ENCODE results near the gene VARS1.
A peak's percentile ranks its signal among the peaks of the same experiment; 100 is the strongest.
"Not testable (repeated sequence)": the region's sequence is repeated elsewhere in the genome, so short reads cannot be mapped to it uniquely, and the experiment has no call there.

The VARS1 gene

DNA sequence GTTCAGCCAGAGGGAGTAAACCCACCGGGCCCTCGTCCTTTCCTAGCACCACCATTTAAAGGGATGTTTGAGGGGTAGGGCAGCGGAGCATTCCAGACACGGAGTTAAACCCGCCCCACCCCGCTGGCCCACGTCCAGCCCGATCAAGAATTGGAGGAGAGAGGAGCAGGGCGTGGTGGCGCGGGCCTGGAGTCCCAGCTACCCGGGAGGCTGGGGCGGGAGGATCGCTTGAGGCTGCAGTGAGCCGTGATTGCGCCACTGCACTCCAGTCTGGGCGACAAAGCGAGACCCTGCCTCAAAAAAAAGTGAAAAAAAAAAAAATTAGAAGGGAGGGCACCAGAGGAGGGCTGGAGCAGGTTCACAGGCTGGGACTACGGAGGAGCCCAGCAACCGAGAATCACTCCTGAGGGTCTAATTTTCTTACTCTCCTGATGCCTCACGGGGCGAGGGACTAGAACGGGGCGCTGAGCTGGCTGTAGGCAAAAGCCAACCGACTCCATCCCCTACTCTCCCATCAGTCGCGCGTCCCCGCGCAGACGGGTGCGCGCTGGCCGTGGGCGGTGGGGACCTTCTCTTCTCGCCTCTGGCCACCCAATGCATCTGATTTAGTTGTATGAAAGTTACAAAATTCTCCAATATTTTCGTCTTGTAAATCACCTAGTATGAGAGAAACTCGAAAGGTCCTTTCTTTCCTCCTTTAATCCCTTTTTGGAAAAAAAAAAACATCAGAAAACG lies 25.9 kb upstream of the VARS1 start:
- peak; percentile 6 for DNase-seq

DNA sequence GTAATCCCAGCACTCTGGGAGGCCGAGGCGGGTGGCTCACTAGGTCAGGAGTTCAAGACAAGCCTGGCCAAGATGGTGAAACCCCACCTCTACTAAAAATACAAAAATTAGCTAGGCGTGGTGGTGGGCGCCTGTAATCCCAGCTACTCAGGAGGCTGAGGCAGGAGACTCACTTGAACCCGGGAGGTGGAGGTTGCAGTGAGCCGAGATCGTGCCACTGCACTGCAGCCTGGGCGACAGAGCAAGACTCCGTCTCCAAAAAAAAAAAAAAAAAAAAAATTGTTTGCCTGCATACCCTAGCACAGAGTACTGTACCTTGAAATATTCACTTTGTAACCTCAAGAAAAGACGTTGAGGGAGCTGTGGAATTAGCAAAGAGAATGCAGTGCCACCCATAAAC lies 24.8 kb upstream of the VARS1 start:
- not testable (repeated sequence) for DNase-seq

DNA sequence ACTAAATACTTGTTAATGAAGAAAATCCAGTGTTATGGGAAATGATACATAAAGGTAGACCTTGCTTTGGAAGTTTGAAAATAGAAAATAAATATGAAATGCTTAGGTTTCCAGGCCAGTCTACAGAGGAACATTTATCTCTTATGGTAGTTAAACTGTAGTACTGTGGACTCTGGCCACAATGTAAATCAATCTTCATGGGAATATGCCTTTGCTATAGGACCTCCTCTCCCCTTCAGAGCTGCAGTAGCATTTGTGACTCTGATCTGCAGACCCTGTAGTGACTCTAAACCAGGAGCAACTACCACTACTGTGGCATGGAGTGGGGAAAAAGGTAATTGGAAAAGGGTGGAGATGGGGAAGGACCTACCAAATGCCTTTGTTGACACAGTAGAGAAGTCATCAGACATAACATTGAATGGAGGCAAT lies 24.3 kb upstream of the VARS1 start:
- DNase-seq, result no peak

DNA sequence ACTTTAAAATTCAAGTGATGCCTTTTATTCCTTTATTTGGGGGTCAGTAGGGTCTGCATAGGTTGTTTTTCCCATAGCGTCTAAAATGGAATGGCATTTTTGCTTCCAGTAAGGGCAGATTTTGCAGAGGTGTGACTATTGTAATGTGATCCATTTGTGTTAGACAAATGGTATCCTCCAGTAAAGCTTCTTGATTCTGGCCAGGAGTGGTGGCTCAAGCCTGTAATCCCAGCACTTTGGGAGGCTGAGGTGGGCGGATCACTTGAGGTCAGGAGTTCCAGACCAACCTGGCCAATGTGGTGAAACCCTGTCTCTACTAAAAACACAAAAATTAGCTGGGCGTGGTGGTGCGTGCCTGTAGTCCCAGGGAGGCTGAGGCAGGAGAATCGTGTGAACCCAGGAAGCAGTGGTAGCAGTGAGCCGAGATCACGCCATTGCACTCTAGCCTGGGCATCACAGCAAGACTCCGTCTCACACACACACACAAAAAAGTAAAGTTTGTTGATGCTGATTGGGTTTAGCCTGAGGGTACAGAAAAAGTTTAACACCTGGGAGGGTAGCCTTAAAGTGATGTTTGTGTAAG lies 22.5 kb upstream of the VARS1 start:
- not testable (repeated sequence) for DNase-seq

DNA sequence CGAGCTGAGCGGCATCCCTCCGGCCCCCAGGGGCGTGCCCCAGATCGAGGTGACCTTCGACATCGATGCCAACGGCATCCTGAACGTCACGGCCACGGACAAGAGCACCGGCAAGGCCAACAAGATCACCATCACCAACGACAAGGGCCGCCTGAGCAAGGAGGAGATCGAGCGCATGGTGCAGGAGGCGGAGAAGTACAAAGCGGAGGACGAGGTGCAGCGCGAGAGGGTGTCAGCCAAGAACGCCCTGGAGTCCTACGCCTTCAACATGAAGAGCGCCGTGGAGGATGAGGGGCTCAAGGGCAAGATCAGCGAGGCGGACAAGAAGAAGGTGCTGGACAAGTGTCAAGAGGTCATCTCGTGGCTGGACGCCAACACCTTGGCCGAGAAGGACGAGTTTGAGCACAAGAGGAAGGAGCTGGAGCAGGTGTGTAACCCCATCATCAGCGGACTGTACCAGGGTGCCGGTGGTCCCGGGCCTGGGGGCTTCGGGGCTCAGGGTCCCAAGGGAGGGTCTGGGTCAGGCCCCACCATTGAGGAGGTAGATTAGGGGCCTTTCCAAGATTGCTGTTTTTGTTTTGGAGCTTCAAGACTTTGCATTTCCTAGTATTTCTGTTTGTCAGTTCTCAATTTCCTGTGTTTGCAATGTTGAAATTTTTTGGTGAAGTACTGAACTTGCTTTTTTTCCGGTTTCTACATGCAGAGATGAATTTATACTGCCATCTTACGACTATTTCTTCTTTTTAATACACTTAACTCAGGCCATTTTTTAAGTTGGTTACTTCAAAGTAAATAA lies 21.8 kb upstream of the VARS1 start:
- not testable (repeated sequence) for DNase-seq

DNA sequence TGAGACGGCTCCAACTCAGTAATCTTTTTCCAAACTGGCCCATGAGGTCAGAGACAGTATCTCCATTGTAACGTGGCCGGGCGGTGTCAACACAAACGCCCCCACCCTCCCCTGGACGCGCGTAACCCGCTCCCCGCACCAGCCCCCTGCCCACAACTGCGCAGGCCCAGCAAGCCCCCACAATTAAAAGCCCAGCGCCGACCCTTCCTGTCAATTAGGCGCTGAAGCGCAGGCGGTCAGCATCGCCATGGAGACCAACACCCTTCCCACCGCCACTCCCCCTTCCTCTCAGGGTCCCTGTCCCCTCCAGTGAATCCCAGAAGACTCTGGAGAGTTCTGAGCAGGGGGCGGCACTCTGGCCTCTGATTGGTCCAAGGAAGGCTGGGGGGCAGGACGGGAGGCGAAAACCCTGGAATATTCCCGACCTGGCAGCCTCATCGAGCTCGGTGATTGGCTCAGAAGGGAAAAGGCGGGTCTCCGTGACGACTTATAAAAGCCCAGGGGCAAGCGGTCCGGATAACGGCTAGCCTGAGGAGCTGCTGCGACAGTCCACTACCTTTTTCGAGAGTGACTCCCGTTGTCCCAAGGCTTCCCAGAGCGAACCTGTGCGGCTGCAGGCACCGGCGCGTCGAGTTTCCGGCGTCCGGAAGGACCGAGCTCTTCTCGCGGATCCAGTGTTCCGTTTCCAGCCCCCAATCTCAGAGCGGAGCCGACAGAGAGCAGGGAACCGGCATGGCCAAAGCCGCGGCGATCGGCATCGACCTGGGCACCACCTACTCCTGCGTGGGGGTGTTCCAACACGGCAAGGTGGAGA lies 19.7 kb upstream of the VARS1 start, which contains the start of the genes HSPA1A and HSPA1L:
TSS of gene HSPA1A (plus strand) at position 519 of the 814 bp plus-strand sequence. CDS start at position 733, 214 bp downstream.
TSS of gene HSPA1L (minus strand) at position 259 of the 814 bp plus-strand sequence. CDS start 3,311 bp downstream, outside the sequence.
- peak; percentile 89 for DNase-seq

DNA sequence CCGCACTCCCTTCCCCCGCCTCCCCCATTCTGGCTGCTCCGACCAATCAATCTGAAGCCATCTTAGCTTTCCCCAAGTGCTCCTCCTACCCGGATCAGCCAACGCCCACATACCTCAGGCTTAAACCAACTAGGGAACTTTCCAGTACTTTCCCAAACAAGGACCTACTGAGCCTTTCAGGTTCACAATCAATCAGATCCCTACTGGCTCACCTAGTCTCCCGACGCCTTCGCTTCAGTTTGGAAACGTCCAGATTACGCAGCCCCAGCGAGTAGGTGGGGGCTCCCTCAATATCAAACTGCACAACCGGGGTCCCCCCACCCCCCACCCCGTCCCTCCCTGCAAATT lies 19.1 kb upstream of the VARS1 start:
- peak; percentile 83 for DNase-seq

DNA sequence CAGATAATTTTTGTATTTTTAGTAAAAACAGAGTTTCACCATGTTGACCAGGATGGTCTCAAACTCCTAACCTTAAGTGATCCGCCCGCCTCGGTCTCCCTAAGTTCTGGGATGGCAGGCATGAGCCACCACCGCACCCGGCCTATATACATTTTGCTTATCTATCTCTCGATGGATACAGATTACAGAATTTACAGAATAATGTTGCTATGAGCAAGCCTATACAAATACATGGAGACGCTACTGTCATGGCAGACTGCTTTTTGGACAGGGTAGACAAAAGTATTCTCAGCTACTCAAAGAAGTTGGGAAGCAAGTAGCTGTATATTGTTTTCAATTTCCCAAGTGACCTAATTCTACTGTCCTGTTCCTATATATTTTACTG lies 17.9 kb upstream of the VARS1 start:
- DNase-seq, result no peak

DNA sequence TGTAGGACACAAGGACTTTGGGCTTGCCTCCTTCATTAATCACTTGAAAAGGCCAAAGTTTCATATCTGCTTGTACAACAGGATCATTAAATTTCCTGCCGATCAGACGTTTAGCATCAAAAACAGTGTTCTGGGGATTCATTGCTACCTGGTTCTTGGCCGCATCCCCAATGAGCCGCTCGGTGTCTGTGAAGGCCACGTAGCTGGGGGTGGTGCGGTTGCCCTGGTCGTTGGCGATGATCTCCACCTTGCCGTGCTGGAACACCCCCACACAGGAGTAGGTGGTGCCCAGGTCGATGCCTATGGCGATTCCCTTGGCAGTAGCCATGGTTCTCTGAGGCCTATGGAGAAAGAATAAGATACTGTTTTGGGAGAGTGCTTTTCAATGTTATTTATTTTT lies 16.1 kb upstream of the VARS1 start:
- no peak for DNase-seq

DNA sequence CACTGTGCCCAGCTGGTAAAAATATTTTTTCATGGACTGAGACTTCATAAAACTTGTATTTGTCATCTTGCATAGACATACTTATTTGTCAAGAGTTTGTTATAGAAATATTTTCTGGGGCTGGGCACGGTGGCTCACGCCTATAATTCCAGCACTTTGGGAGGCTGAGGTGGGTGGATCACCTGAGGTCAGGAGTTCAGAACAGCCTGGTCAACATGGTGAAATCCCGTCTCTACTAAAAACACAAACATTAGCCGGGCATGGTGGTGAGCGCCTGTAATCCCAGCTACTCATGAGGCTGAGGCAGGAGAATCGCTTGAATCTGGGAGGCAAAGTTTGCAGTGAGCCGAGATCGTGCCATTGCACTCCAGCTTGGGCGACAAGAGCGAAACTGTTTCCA lies 13.0 kb upstream of the VARS1 start:
- not testable (repeated sequence) for DNase-seq

DNA sequence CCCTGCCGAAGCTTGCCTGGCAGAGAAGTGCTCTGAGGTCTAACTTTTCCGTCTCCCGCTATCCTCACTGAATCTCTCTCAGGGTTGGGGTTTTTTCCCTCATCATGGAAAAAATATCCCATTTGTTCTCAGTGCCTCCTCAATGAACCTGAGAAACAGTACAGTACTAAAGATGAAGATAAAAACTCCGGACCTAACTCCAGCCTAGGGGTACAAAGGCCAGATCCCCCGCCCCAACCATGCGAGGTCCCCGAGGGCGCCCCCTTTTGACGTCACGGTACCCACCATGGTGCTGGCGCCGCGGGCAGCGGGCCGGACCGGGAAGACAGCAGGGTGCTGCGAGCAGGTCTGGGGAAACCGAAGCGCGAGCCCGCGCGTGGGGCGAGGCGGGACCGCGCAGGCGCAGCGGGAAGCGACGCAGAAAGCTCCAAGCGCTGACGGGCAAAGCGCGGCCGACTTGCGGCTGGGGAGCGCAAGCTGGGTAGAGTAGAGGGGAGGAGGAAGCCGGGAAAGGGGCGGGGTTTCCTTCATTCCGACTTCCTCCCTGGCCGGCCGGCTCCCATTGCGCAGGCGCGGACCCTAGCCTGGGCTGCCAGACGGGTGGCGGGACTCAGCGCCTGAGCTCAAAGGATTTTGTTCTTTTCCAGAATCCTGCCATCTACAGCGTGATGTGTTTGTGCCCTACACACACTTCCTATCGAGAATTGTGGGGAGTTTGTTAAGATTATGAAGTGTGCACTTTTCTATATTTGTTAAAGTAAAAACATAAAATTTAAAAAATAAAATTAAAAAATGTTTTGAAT lies 11.1 kb upstream of the VARS1 start, which contains the start of gene LSM2:
TSS of gene LSM2 (minus strand) at position 497 of the 803 bp plus-strand sequence. CDS start at position 288, 209 bp downstream.
- DNase-seq, result peak; percentile 67

DNA sequence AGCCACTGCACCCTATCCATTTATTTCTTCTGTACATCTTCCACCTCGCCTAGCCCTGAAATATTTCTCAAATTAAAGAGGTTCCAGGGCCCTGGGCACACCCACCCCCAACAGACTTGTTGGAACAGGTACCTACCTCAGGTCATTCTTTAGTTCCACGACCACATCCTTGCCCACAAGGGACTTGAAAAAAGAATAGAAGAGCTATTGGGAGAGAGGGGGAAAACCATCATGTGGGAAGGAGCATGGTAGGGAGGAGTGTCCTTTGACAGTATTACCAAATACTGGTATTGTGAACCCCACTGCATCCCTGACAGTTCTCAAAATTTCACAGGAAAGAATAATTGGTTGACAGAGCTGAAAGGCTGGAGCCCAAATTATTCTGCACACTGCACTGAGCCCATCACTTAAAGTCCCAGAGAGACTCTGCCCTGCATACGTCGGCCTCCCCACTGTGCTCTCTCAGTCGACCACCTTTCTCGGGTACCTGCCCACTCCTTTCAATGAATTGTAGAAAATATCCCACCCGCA lies 10.5 kb upstream of the VARS1 start:
- no peak for DNase-seq

DNA sequence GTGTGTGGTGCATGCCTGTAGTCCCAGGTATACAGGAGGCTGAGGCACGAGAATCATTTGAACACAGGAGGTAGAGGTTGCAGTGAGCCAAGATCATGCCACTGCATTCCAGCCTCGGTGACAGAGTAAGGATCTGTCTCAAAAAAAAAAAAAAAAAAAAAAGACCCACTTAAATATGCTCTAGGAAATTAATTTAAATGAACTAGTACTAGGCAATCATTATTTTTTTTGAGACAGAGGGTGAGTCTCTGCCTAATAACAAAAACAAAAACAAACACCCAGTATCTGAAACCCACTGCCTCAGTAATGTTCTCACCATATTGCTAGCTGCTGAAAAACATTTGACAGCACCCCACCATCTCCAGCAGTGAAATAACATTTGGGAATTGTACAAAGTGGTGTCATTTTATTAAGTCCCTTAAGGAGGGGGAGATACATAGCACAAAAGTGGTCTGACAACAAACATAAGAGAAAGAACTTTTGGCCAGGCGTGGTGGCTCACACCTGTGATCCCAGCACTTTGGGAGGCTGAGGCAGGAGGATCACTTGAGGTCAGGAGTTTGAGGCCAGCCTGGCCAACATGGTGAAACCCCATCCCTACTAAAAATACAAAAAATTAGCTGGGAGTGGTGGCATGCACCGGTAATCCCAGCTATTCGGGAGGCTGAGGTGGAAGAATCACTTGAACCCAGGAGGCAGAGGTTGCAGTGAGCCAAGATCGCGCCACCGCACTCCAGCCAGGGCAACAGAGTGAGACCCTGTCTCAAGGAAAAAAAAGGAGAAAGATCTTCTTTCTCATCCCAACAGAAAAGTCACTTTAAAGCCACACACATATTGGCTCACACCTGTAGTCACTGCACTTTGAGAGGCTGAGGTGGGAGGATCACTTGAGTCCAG lies 5.7 kb upstream of the VARS1 start:
- not testable (repeated sequence) for DNase-seq

DNA sequence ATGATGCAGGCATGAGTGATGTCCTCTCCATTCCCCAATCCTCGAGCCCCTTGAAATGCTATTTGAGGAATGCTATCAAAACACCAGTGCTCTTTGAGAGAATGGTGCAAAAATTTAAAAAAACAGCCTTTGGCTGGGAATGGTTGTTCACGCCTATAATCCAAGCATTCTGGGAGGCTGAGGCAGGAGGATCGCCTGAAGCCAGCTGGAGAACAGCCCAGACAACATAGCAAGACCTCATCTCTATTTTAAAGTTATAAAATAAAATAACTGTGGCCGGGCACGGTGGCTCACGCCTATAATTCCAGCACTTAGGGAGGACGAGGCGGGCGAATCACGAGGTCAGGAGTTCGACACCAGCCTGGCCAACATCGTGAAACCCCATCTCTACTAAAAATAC lies 4.2 kb upstream of the VARS1 start:
- no peak for DNase-seq

DNA sequence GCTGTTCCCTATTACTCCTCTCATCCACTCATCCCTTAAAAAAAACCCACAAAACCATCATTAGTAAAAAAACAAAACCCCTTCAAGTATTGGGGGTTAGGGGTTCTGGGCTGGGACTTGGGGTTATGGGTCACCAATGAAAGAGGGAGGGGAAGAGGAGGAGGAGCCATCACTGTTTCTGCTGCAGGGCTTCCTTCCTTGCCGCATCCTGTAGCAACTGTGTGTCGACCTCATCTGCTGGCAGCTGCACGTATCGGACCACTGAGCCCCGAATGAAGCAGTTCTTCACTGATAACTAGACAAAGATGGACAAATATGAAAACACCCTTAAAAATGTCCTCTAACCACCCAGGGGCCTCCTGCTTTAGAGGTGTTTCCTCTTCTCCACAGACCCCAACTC lies 2.0 kb upstream of the VARS1 start:
- no peak for DNase-seq

DNA sequence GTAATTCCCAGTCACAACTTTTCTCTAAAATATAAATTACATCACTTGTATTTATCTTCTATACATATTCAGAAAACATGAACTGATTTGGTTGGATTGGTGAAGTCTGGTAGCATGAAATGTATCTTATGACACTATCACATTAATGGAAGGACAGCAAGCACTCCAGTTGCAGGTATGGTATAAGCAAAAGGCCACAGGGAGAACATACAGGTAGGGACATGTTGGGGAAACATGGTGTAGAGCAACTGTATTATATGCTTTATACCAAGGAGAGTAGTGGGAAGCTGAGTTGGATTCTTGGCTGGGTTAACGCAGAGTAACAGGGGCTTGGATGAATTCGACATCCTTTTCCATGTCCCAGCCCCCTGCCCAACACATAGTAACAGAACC lies 1.4 kb upstream of the VARS1 start:
- no peak for DNase-seq

DNA sequence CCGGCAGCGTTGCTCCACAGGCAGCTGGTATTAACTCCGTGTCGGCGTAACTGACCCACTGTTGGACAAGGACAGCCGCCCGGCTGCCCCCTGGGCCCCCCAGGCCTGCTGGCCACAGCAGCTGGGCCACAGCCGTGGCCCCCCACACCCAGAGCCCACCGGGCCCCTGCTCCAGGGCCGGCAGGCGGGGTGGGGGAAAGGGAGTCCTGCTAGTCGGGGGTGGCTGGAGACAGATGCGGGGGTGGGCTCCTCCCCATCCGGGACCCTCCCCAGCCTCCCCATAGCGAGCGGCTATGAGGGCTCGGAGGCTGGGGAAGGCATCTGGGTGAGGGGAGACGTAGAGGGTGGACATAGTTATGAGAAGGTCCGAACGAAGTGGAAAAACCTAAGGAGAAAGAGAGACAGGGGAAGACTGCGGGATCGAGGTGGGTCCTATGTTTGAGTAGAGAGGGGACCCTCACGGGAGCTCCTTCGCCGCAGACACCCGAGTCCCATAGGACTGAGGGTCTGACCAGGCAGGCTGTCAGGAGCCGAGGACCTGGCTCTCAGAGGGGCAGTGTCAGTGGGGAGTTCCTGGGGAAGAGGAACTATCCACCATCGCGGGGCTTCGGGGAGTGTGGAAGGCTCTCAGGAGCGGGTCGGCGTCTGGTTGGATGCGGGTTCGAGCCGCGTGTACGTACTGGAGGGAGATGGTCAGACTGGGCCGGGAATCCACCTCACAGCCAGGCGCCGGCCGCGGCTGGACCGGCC lies 511 bp downstream of the VARS1 start:
- DNase-seq, result no peak

DNA sequence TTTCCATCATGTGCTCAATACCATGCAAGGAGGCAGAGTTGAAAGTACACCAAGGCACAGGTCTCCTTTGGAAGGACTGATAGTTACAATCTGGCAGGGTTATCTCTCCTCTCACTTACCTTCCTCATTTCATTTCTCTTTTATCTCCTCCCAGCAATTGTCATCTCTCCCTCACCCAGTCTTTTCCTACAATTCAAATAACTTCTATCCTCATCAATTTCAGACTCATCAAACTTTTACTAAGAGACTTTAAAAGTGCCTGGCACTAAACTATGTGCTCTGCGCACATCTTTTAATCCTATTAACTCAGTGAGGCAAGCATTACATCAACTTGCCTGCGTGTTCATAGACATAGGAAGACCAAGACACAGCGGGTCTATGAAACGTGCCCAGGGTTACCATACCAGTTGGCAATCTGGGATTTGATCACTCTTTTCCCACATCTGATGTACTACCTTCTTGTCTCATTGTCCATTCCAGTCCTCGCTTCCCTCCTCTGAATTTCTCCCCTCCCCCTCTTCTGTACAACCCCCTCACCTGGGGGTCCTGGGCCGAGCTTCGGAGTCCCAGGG lies 1.2 kb downstream of the VARS1 start:
- DNase-seq, result no peak

DNA sequence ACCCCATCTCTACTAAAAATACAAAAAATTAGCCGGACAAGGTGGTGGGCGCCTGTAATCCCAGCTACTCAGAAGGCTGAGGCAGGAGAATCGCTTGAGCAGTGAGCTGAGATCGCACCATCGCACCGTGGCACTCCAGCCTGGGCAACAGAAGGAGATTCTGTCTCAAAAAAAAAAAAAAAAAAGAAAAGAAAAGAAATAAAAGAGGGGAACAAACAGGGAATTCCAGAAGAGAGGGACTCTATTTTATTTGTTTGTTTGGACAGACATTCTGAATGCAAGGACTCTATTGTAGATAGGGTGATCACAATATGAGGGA lies 1.7 kb downstream of the VARS1 start:
- not testable (repeated sequence) for DNase-seq

DNA sequence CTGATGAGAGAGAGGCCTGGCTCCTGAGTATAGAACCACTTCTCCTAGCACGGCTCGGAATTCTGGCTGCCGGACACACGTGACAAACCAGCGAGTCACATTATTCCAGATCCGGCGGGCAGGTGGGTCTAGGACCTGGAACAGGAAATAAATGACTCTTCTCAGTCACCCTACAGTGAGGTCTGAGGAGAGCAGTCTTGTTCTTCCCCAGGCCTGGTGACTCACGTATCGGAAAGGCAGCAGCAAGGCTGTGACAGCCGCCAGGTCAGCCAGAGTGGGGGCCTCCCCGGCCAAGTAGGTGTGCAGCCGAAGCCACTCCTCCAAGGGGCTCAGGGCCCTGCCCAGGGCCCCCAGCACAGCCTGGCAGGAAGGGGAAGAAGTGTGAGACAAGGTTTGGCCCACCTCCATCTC lies 2.8 kb downstream of the VARS1 start:
- DNase-seq, result no peak
